CD4-positive, alpha-beta T cell (primary cell): Measurements from ENCODE around the gene PAX5. TPM values are rescaled to one million over a fixed set of nuclear protein-coding genes. Genes with fewer than 3 reads are reported as not detected.

Experiments
- ATAC-seq: fragments of 200-7000 bp; cut with Tn5 transposase; one replicate; pipeline ENCODE4 v1.10.0; 2022; ENCODE audit warnings: mild to moderate bottlenecking; ENCODE audit not compliant: poor library complexity
- CTCF ChIA-PET: fragments of 350-600 bp; sonication (Branson Sonifier 250); formaldehyde crosslinking; loops from one replicate; lab custom pipeline; 2021; ENCODE audit warnings: antibody characterized with exemption, inconsistent platforms; lab: Charles Lee
- POLR2A ChIA-PET: fragments of 350-600 bp; sonication (Branson Sonifier 250); formaldehyde crosslinking; loops from one replicate; lab custom pipeline; 2021; ENCODE audit warnings: antibody characterized with exemption, inconsistent platforms; lab: Charles Lee
- DNase-seq, 14 experiments: peaks; one replicate each; pipeline ENCODE4 v3.0.0-alpha.2; 2013 to 2020; ENCODE audit warnings: mixed read lengths in 2 of 14
- H3K27ac ChIP-seq, 2 donors: one replicate each; pipeline versions ENCODE4 v1.5.1 to v1.7.0; 2013; ENCODE audit warnings: low read length in 2 of 2, low read depth in 1 of 2, mild to moderate bottlenecking in 1 of 2
- H3K27me3 ChIP-seq, 2 experiments: 1 replicate in 1 of 2; 2 replicates in 1 of 2; pipeline versions ENCODE4 v1.6.1 to v1.7.0; 2013; ENCODE audit warnings: low read length in 2 of 2, control low read depth in 1 of 2, mild to moderate bottlenecking in 1 of 2, moderate library complexity in 1 of 2; ENCODE audit not compliant: insufficient read depth in 2 of 2, control insufficient read depth in 1 of 2
- H3K36me3 ChIP-seq: one replicate; pipeline ENCODE4 v1.6.1; 2013; ENCODE audit warnings: low read length, control low read depth; ENCODE audit not compliant: insufficient read depth
- H3K4me1 ChIP-seq: one replicate; pipeline ENCODE4 v1.6.1; 2013; ENCODE audit warnings: low read length, control low read depth; ENCODE audit not compliant: insufficient read depth
- H3K4me3 ChIP-seq: one replicate; pipeline ENCODE4 v1.5.1; 2013; ENCODE audit warnings: mild to moderate bottlenecking, low read length, moderate library complexity
- H3K9me3 ChIP-seq, 2 experiments: 1 replicate in 1 of 2; 2 replicates in 1 of 2; pipeline versions ENCODE4 v1.6.1 to v1.7.0; 2013; ENCODE audit warnings: low read length in 2 of 2, mild to moderate bottlenecking in 2 of 2, control low read depth in 1 of 2, moderate library complexity in 1 of 2; ENCODE audit not compliant: control insufficient read depth in 1 of 2, insufficient read depth in 1 of 2
- H3K27ac Mint-ChIP-seq: one replicate; pipeline ENCODE4 v1.8.0; 2020; ENCODE audit warnings: mixed read lengths
- H3K27me3 Mint-ChIP-seq: one replicate; pipeline ENCODE4 v1.8.0; 2021; ENCODE audit warnings: mixed read lengths
- H3K36me3 Mint-ChIP-seq: one replicate; pipeline ENCODE4 v1.8.0; 2021; ENCODE audit warnings: low read depth, mixed read lengths
- H3K4me1 Mint-ChIP-seq: one replicate; pipeline ENCODE4 v1.8.0; 2021; ENCODE audit warnings: low read depth, mixed read lengths
- H3K4me3 Mint-ChIP-seq: one replicate; pipeline ENCODE4 v1.8.0; 2020; ENCODE audit warnings: mild to moderate bottlenecking, mixed read lengths
- H3K9me3 Mint-ChIP-seq: one replicate; pipeline ENCODE4 v1.8.0; 2020; ENCODE audit warnings: mixed read lengths
- CTCF ChIP-seq: fragments of 200-600 bp; IDR thresholded peaks from one replicate; pipeline ENCODE4 v1.8.0; 2022; ENCODE audit warnings: antibody characterized with exemption, mild to moderate bottlenecking
- intact Hi-C, 2 experiments: fragments of 100-400 bp; cut with DNase I in 1 of 2; cut with micrococcal nuclease in 1 of 2; formaldehyde crosslinking; loops; one replicate each; pipeline versions ENCODE4 v1.15.1 to v1.9.0; 2023 to 2025; cut with DNase I, micrococcal nuclease
- total RNA-seq, 174 experiments: library from RNA in 2 of 174; stranded (reverse) in 2 of 174; gene quantifications; one replicate each; pipeline ENCODE4 v1.2.3 and lab custom pipeline; 2021 to 2026

PAX5 gene
- total RNA-seq, 2 experiments from 2014 or later = 0.03 to 0.11 TPM

GRCh38 chr9:37017546-37017945 lies 16.5 kb downstream of the PAX5 start:
- TF ChIP-seq CTCF = no peak
- intact Hi-C loops = no loop called here
- no peak overlapping the region for H3K4me3 Mint-ChIP-seq
- H3K9me3 Mint-ChIP-seq = no peaks in the 10 kb centered on the region
- no peaks in the 10 kb centered on the region for H3K4me1 ChIP-seq
- H3K4me3 ChIP-seq = no peak overlapping the region
- no peak for DNase-seq
- H3K4me1 Mint-ChIP-seq = no peaks in the 10 kb centered on the region
- H3K27ac Mint-ChIP-seq = no peak overlapping the region
- H3K9me3 ChIP-seq = no peaks in the 10 kb centered on the region
- no peaks in the 10 kb centered on the region for H3K36me3 ChIP-seq
- no peak for ATAC-seq
- H3K27me3 Mint-ChIP-seq = peaks cover 85% of the 10 kb centered on the region
- ChIA-PET CTCF (no interaction called here), POLR2A (no interaction called here)
- no peaks in the 10 kb centered on the region for H3K36me3 Mint-ChIP-seq
- H3K27me3 ChIP-seq = peaks cover 32 to 53% of the 10 kb centered on the region in 2 experiments
- H3K27ac ChIP-seq = no peak overlapping the region

- Histone ChIP-seq H3K27me3 (peaks cover 29 to 36% of the 10 kb centered on the region in 2 experiments), H3K4me1 (no peaks in the 10 kb centered on the region), H3K4me3 (no peak overlapping the region), H3K9me3 (no peaks in the 10 kb centered on the region), H3K36me3 (no peaks in the 10 kb centered on the region), H3K27ac (no peak overlapping the region)
- Mint-ChIP-seq H3K36me3 (no peaks in the 10 kb centered on the region), H3K27ac (no peak overlapping the region), H3K27me3 (peaks cover 68% of the 10 kb centered on the region), H3K4me1 (no peaks in the 10 kb centered on the region), H3K4me3 (no peak overlapping the region), H3K9me3 (no peaks in the 10 kb centered on the region)
- no peak for DNase-seq
- CTCF ChIA-PET = no interaction called here
- TF ChIP-seq CTCF = no peak
- POLR2A ChIA-PET = no interaction called here
- no peak for ATAC-seq
- intact Hi-C loops = no loop called here
These were observed 22.5 kb downstream of the PAX5 start for GRCh38 chr9:37011530-37011929.

GRCh38 chr9:37010976-37011375 lies 23.1 kb downstream of the PAX5 start:
- no peaks in the 10 kb centered on the region for H3K36me3 ChIP-seq
- ChIA-PET CTCF (no interaction called here), POLR2A (no interaction called here)
- H3K27ac ChIP-seq = no peak overlapping the region
- no peaks in the 10 kb centered on the region for H3K9me3 Mint-ChIP-seq
- H3K27ac Mint-ChIP-seq = no peak overlapping the region
- DNase-seq (no peak), ATAC-seq (no peak)
- H3K4me1 Mint-ChIP-seq = no peaks in the 10 kb centered on the region
- no peak for TF ChIP-seq CTCF
- H3K27me3 ChIP-seq = peaks cover 29 to 33% of the 10 kb centered on the region in 2 experiments
- no peak overlapping the region for H3K4me3 Mint-ChIP-seq
- intact Hi-C loops = no loop called here
- H3K4me3 ChIP-seq = no peak overlapping the region
- no peaks in the 10 kb centered on the region for H3K36me3 Mint-ChIP-seq
- H3K4me1 ChIP-seq = no peaks in the 10 kb centered on the region
- no peaks in the 10 kb centered on the region for H3K9me3 ChIP-seq
- peaks cover 68% of the 10 kb centered on the region for H3K27me3 Mint-ChIP-seq
